ENCODE data around the gene FADS3. TPM values are rescaled to one million over a fixed set of nuclear protein-coding genes. Genes with fewer than 3 reads are reported as not detected.

FADS3 gene
- total RNA-seq (2014; rRNA removed; shearing (Covaris generic)), result 74.2 and 81.4 TPM in 2 replicates

DNA sequence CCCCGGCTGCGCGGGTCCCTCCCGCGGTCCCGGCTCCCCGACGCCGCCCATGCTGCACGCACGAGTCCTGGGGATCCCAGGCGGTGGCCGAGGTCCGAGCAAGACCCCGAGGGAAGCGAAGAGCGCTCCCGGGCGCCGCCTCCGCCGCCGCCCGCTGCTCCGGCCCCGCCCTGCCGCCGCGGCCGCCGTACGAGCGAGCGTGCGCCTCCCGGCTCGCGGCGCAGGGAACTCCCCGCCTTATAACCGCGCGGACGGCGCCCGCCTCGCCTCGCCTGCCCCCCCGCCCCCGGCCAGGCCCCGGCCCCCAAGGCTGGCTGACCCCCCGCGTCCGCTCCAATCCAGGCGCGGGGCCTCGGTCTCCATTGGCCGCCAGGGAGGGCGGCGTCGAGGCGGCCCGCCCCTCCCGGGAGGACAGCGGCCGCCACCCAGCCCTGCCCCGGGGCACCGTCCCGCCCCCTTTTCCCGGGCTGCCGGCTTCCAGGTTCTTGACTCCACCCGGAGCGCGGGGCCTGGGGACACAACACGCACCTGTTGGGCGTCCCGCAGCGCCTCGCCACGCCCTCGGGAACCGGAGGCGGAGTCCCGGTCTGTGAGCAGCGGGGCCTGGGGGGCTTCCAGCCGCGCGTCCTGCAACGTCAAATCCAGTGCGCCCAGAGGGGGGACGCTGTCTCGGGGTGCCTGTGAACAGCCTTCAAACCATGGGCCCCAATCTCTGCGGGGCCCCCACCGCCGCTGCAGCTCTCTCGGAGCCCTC is at the start of gene FADS3:
Gene FADS3, minus strand, starts transcription at position 215 of the 754 bp plus-strand sequence. Its CDS starts 164 bp downstream, at position 51.

DNA sequence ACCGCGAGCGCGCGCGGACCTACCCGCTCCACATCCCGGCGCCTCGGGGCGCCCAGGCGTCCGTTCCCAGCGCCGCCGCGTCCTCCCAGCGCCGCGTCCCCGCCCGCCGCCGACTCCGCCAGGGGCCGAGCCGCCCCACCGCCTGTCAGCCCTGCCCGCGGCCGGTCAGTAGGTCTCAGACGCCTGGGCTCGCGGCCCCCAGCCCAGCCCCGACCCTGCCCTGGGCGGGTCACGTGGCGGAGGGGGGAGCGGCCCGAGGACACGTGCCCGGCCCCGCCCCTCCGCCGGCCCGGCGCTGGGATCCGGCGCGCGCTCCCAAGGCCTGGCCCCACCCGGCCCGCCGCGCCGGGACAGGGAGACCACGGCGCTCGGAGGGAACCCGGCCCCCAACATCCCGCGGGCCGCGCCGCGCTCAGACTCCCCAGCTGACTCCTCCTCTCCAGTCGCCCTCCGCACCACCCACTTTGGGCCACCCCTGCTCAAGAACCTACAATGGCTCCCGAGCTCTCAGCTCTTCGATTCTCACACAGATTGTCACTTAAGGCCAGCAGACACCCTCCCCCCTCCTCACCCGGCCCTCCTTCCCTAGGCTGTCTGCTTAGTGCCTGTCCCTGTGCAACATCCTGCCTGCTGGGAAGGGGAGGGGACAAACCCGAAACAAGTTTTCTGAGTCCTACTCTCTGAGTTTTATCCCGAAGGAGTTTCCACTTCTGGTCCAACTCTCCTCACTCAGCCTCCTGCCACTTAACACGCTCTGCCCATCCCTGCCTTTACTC is 26.2 kb upstream of the FADS3 start, which contains the start of gene RAB3IL1:
Gene RAB3IL1, minus strand, starts transcription at position 233 of the 776 bp plus-strand sequence. Its CDS starts 199 bp downstream, at position 34.

GRCh38 chr11:61827571-61828378 is 63.6 kb downstream of the FADS3 start, which contains the start of gene FADS2:
Gene FADS2, plus strand, starts transcription at chr11:61828300. Its CDS starts 91 bp downstream, at chr11:61828391.

Small RNA genes lying within 50 kb of the gene (small RNA-seq; reads per million reads assigned to genes)
- gene MIR6746, result not detected
- gene RNU6-1243P, result not detected

Other genes starting within 250 kb of the FADS3 start
- 2.7 and 3.8 TPM in 2 replicates for gene DAGLA, start 211.2 kb downstream of the FADS3 start, total RNA-seq (2014; rRNA removed; shearing (Covaris generic))
- gene MYRF, start 138.9 kb downstream of the FADS3 start, total RNA-seq (2014; rRNA removed; shearing (Covaris generic)), result 3.1 and 4.8 TPM in 2 replicates
- gene TMEM258, start 98.9 kb downstream of the FADS3 start, total RNA-seq (2014; rRNA removed; shearing (Covaris generic)), result 99.8 and 137 TPM in 2 replicates
- 112 and 115 TPM in 2 replicates for gene FEN1, start 98.6 kb downstream of the FADS3 start, total RNA-seq (2014; rRNA removed; shearing (Covaris generic))
- gene FADS1, start 74.5 kb downstream of the FADS3 start, total RNA-seq (2014; rRNA removed; shearing (Covaris generic)), result 96.9 and 104 TPM in 2 replicates
- 10.9 and 13.8 TPM in 2 replicates for gene FADS2, start 63.2 kb downstream of the FADS3 start, total RNA-seq (2014; rRNA removed; shearing (Covaris generic))
- 2.8 and 3.7 TPM in 2 replicates for gene RAB3IL1, start 26.0 kb upstream of the FADS3 start, total RNA-seq (2014; rRNA removed; shearing (Covaris generic))
- gene BEST1, start 58.8 kb upstream of the FADS3 start, total RNA-seq (2014; rRNA removed; shearing (Covaris generic)), result 3.8 and 5.7 TPM in 2 replicates
- 406 and 415 TPM in 2 replicates for gene FTH1, start 76.1 kb upstream of the FADS3 start, total RNA-seq (2014; rRNA removed; shearing (Covaris generic))
- gene INCENP, start 232.5 kb upstream of the FADS3 start, total RNA-seq (2014; rRNA removed; shearing (Covaris generic)), result 95.3 and 112 TPM in 2 replicates

All from A375 (cell line).